Muscle layer of duodenum (tissue), 2 donors: Measurements from ENCODE around the gene IGF2R.

Experiments
- H3K27ac ChIP-seq: one replicate; pipeline ENCODE4 v1.7.0; 2013; ENCODE audit warnings: mild to moderate bottlenecking, low read length
- H3K27me3 ChIP-seq: one replicate; pipeline ENCODE4 v1.7.0; 2013; ENCODE audit warnings: low read depth, mild to moderate bottlenecking, control low read depth, low read length
- H3K36me3 ChIP-seq, 2 donors: one replicate each; pipeline ENCODE4 v1.7.0; 2013; ENCODE audit warnings: low read length in 2 of 2, control low read depth in 1 of 2, mild to moderate bottlenecking in 1 of 2; ENCODE audit not compliant: insufficient read depth in 2 of 2, control insufficient read depth in 1 of 2
- H3K4me1 ChIP-seq, 2 donors: one replicate each; pipeline ENCODE4 v1.7.0; 2013; ENCODE audit warnings: low read length in 2 of 2, mild to moderate bottlenecking in 2 of 2, control low read depth in 1 of 2, moderate library complexity in 1 of 2; ENCODE audit not compliant: insufficient read depth in 2 of 2, control insufficient read depth in 1 of 2
- H3K4me3 ChIP-seq, 2 donors: one replicate each; pipeline ENCODE4 v1.7.0; 2013; ENCODE audit warnings: low read length in 2 of 2, low read depth in 1 of 2, mild to moderate bottlenecking in 1 of 2
- H3K9me3 ChIP-seq, 2 donors: one replicate each; pipeline ENCODE4 v1.7.0; 2013; ENCODE audit warnings: low read length in 2 of 2, control low read depth in 1 of 2, mild to moderate bottlenecking in 1 of 2; ENCODE audit not compliant: control insufficient read depth in 1 of 2
- donor health status: healthy.

The IGF2R gene

GRCh38 chr6:160093061-160093460, 124.2 kb downstream of the IGF2R start:
- H3K27me3 ChIP-seq = no peaks in the 10 kb centered on the region
- H3K9me3 ChIP-seq = no peaks in the 10 kb centered on the region
- H3K36me3 ChIP-seq = peaks cover 65 to 84% of the 10 kb centered on the region in 2 donors
- peaks cover 0 to 3% of the 10 kb centered on the region in 2 donors for H3K4me1 ChIP-seq
- no peak overlapping the region for H3K27ac ChIP-seq
- H3K4me3 ChIP-seq = no peak overlapping the region

- H3K4me3 ChIP-seq = no peak overlapping the region
- H3K27me3 ChIP-seq = no peaks in the 10 kb centered on the region
- no peak overlapping the region for H3K27ac ChIP-seq
- H3K9me3 ChIP-seq = no peaks in the 10 kb centered on the region
- peaks cover 66 to 90% of the 10 kb centered on the region in 2 donors for H3K36me3 ChIP-seq
- no peaks in the 10 kb centered on the region for H3K4me1 ChIP-seq
Observed at GRCh38 chr6:160093946-160094345, 125.1 kb downstream of the IGF2R start.

DNA sequence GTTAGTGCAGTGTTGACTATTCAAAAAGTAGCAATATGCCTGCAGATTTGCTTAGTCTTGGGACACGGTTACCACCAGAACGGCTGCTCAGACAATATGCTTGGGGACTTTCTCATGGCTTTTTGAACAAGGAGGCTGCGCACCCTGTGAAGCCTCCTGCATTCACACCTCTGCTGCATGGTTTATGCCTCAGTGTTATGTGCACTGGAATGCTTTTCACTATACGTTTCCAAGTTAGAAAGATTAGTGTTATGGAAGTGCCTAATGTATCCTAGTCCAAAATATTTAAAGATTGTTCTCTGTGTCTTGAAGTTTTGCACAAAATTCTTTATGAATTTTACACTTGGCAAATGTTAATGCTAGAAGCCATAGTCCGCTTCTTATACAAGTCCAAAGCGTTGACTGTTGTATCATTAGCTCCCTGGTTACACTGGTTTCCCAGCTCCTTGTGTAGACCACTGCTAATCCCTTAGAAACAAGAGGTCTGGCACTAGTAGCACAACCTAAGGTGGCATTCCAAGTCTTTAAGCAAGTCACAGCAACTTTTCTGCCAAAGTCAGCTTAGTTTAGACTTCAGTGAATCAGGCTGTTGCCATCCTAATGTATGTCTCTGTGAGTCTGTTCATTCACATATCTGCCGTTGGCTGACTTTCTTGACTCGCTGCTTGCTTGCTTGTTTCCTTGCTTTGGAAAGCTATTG, 126.4 kb downstream of the IGF2R start:
- H3K4me3 ChIP-seq = no peak overlapping the region
- peaks cover 55 to 77% of the 10 kb centered on the region in 2 donors for H3K36me3 ChIP-seq

GRCh38 chr6:160101277-160102205, 132.7 kb downstream of the IGF2R start:
- Histone ChIP-seq H3K27ac (no peak overlapping the region), H3K27me3 (no peaks in the 10 kb centered on the region), H3K9me3 (no peaks in the 10 kb centered on the region), H3K4me1 (no peaks in the 10 kb centered on the region), H3K36me3 (peaks cover 50 to 73% of the 10 kb centered on the region in 2 donors), H3K4me3 (no peak overlapping the region)

More for the DNA sequence above, 126.4 kb downstream of the IGF2R start:
- H3K27me3 ChIP-seq = no peaks in the 10 kb centered on the region
- H3K9me3 ChIP-seq = no peaks in the 10 kb centered on the region
- H3K27ac ChIP-seq = no peak overlapping the region
- no peaks in the 10 kb centered on the region for H3K4me1 ChIP-seq

DNA sequence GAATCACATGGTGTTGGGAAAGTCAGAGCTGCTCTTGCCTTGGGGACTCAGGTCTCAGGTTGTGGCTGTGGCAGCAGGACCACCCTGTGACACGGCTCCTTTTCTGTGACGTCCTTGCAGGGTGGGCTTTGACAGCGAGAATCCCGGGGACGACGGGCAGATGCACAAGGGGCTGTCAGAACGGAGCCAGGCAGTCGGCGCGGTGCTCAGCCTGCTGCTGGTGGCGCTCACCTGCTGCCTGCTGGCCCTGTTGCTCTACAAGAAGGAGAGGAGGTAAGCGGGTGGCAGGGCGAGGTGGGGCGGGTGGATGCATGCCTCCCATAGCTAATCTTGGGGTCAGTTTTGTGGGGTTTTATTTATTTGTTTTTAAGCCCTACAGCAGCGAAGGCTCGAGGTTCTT, 133.5 kb downstream of the IGF2R start:
- no peaks in the 10 kb centered on the region for H3K9me3 ChIP-seq
- no peaks in the 10 kb centered on the region for H3K27me3 ChIP-seq
- H3K27ac ChIP-seq = no peak overlapping the region
- no peaks in the 10 kb centered on the region for H3K4me1 ChIP-seq
- peaks cover 52 to 68% of the 10 kb centered on the region in 2 donors for H3K36me3 ChIP-seq
- H3K4me3 ChIP-seq = no peak overlapping the region

DNA sequence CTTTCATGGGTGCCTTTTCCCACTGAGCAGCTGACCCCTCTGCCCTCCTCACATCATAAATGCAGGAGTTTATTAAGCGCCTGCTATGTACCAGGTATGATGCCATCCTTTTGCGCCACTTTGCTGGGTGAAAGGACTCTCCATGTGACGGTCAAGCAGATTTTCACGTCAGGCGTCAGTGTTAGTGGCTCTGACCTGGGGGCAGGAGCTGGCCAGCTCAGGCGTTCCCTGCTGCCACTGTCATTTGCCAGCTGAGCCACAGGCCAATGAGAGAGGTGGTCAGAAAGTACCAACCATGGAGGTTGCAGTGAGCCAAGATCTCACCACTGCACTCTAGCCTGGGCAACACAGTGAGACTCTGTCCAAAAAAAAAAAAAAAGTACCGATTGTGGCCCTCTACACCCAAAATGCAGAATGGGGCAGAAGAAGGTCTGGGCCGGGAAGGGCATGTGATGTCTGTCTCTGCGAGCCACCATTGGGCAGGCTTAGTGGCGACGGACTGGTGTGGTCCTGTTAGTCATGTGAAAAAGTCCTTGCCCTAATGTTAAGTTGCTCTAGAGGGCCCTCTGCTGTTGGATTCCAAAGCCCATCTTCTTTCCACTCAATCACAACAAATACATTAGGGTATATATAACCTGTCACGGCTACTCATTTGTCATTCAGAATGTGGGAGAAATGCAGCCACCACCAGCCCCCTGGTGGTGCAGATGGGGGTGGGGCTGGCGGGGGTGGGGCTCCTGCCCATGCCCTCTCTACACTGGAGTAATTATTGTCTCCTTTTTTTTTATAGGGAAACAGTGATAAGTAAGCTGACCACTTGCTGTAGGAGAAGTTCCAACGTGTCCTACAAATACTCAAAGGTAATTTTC, 134.3 kb downstream of the IGF2R start:
- no peak overlapping the region for H3K4me3 ChIP-seq
- no peaks in the 10 kb centered on the region for H3K4me1 ChIP-seq
- no peak overlapping the region for H3K27ac ChIP-seq
- H3K27me3 ChIP-seq = no peaks in the 10 kb centered on the region
- H3K9me3 ChIP-seq = no peaks in the 10 kb centered on the region
- peaks cover 46 to 60% of the 10 kb centered on the region in 2 donors for H3K36me3 ChIP-seq

GRCh38 chr6:160103825-160104100, 134.9 kb downstream of the IGF2R start:
- Histone ChIP-seq H3K27ac (no peak overlapping the region), H3K9me3 (no peaks in the 10 kb centered on the region), H3K27me3 (no peaks in the 10 kb centered on the region), H3K4me1 (no peaks in the 10 kb centered on the region), H3K4me3 (no peak overlapping the region), H3K36me3 (peaks cover 45 to 54% of the 10 kb centered on the region in 2 donors)

- H3K36me3 ChIP-seq = peaks cover 45 to 51% of the 10 kb centered on the region in 2 donors
- H3K9me3 ChIP-seq = no peaks in the 10 kb centered on the region
- H3K27me3 ChIP-seq = no peaks in the 10 kb centered on the region
- H3K27ac ChIP-seq = no peak overlapping the region
- H3K4me3 ChIP-seq = no peak overlapping the region
- no peaks in the 10 kb centered on the region for H3K4me1 ChIP-seq
Observed at GRCh38 chr6:160104821-160105517, 136.1 kb downstream of the IGF2R start.

GRCh38 chr6:160106010-160106409, 137.1 kb downstream of the IGF2R start:
- H3K9me3 ChIP-seq = no peaks in the 10 kb centered on the region
- H3K4me3 ChIP-seq = no peak overlapping the region
- H3K27ac ChIP-seq = no peak overlapping the region
- no peaks in the 10 kb centered on the region for H3K4me1 ChIP-seq
- peaks cover 45 to 51% of the 10 kb centered on the region in 2 donors for H3K36me3 ChIP-seq
- H3K27me3 ChIP-seq = no peaks in the 10 kb centered on the region

GRCh38 chr6:160106701-160107100, 137.8 kb downstream of the IGF2R start:
- peaks cover 44 to 45% of the 10 kb centered on the region in 2 donors for H3K36me3 ChIP-seq

More at GRCh38 chr6:160106701-160107100, 137.8 kb downstream of the IGF2R start:
- Histone ChIP-seq H3K9me3 (no peaks in the 10 kb centered on the region), H3K27me3 (no peaks in the 10 kb centered on the region), H3K4me3 (no peak overlapping the region), H3K4me1 (no peaks in the 10 kb centered on the region), H3K27ac (no peak overlapping the region)
